Uterus (tissue), 2 donors: ENCODE results near the gene PRSS38.

Experiments used
- POLR2A ChIP-seq, 2 donors: fragments of 450-650 bp; IDR thresholded peaks; one replicate each; pipeline ENCODE4 v1.6.1; 2016; ENCODE audit warnings: antibody characterized with exemption in 2 of 2, mild to moderate bottlenecking in 1 of 2, moderate library complexity in 1 of 2
- TF ChIP-seq, protein P1 (sequence below), 4 experiments: fragments of 200-600 bp in 2 of 4; fragments of 450-650 bp in 2 of 4; sonication (generic) in 2 of 4; IDR thresholded peaks; one replicate each; pipeline ENCODE4 v1.5.1; 2016 to 2019; ENCODE audit warnings: antibody characterized with exemption in 4 of 4, mild to moderate bottlenecking in 2 of 4, moderate library complexity in 1 of 4

DNA sequence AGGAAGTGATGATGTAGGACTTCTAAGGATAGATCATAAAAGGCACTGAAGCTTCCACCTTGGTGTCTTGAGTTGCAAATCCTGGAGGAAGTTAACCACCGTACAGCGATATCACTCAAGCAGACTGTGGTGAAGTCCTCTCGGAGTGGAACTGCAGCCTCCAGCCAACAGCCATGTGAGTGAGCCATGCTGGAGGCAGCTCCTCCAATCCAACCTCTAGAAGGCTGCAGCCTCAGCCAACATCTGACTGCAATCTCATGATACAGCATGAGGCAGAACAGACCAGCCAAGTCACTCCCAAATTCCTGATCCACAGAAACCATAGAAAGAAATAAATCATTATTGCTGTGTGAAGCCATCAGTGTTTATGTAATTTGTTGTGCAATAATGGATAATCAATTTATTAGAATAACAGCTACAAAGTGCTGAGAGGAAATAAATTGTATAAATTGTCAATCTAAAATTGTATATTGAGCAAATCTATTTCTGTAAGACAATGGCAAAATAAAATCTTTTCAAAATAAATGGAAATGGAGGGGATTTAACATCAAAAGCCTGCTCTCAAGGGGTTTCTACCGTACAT lies 65.0 kb downstream of the PRSS38 start:
- TF ChIP-seq, protein P1, sequence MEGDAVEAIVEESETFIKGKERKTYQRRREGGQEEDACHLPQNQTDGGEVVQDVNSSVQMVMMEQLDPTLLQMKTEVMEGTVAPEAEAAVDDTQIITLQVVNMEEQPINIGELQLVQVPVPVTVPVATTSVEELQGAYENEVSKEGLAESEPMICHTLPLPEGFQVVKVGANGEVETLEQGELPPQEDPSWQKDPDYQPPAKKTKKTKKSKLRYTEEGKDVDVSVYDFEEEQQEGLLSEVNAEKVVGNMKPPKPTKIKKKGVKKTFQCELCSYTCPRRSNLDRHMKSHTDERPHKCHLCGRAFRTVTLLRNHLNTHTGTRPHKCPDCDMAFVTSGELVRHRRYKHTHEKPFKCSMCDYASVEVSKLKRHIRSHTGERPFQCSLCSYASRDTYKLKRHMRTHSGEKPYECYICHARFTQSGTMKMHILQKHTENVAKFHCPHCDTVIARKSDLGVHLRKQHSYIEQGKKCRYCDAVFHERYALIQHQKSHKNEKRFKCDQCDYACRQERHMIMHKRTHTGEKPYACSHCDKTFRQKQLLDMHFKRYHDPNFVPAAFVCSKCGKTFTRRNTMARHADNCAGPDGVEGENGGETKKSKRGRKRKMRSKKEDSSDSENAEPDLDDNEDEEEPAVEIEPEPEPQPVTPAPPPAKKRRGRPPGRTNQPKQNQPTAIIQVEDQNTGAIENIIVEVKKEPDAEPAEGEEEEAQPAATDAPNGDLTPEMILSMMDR (IDR thresholded peaks at IDR 0.05), result no peak
- TF ChIP-seq POLR2A (IDR thresholded peaks at IDR 0.05), result no peak
